Activated T-helper 2 cell treated with anti-CD3 and anti-CD28 coated beads, Interferon-gamma antibody, Interleukin-2, Interleukin-4, amounts not matched to agents 10 μg/mL and 5 μg/mL and 100 μg/mL, durations not matched to agents 14 hours and 24 hours and 36 hours (primary cell): ENCODE measurements around the gene RIT2. TPM values are rescaled to one million over a fixed set of nuclear protein-coding genes. Genes with fewer than 3 reads are reported as not detected.

Experiments used
- DNase-seq: peaks from one replicate; pipeline ENCODE4 v3.0.0; 2021; ENCODE audit warnings: low spot score
- H3K27ac Mint-ChIP-seq: one replicate; pipeline ENCODE4 v1.8.0; 2021; ENCODE audit warnings: mixed read lengths
- H3K27me3 Mint-ChIP-seq: one replicate; pipeline ENCODE4 v1.8.0; 2021; ENCODE audit warnings: low read depth, mixed read lengths
- H3K36me3 Mint-ChIP-seq: one replicate; pipeline ENCODE4 v1.8.0; 2021; ENCODE audit warnings: low read depth, mixed read lengths
- H3K4me1 Mint-ChIP-seq: one replicate; pipeline ENCODE4 v1.8.0; 2021; ENCODE audit warnings: low read depth, mixed read lengths
- H3K4me3 Mint-ChIP-seq: one replicate; pipeline ENCODE4 v1.8.0; 2021; ENCODE audit warnings: low read depth, mild to moderate bottlenecking, moderate library complexity, mixed read lengths
- H3K9me3 Mint-ChIP-seq: one replicate; pipeline ENCODE4 v1.8.0; 2021; ENCODE audit warnings: mixed read lengths
- intact Hi-C: fragments of 100-400 bp; cut with micrococcal nuclease; formaldehyde crosslinking; loops from one replicate; pipeline ENCODE4 v1.15.1; 2023
- total RNA-seq: library from RNA; stranded (reverse); gene quantifications from 2 replicates; pipeline ENCODE4 v1.2.3, GENCODE V29; 2022

The RIT2 gene
- total RNA-seq, 1 donor from 2014 or later, result not detected

DNA sequence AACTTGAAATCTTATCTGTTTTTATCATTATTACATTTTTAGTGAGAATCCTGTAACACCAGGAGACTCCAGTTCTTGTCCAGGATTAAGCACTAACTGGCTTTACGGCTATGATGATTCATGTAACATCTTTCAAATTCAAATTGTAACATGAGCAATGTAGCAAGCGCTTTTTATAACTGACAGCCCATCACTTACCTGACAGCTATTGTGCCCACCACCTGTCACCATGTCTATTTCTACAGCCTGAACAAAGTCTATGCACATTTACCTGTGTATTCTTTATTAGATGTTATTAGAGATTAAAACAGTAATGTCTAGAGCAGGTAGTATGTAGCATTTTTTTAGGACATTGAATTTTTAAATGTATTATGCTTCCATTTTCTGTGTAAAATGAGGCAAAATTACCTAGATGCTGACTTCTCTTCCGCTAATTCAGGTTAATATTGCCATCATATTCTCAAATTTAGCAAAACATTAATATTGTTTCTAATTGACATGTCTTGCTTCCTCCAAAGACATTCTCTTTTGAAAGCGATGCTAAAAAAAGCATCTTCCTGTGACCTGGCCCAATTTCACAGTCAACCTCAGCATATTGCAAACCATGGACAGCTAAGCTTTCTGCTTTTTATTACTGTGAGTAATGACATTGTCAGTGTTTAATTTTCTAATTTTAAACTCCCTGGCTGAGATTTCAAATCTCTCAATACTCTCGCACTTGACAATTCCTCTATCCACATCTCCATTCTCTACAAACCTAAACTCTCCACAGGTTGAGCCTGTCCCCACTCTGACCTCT lies 37.8 kb downstream of the RIT2 start:
- Mint-ChIP-seq H3K4me3 (no peak overlapping the region), H3K27ac (no peak overlapping the region), H3K9me3 (peaks cover 16% of the 10 kb centered on the region), H3K36me3 (no peaks in the 10 kb centered on the region), H3K27me3 (no peaks in the 10 kb centered on the region), H3K4me1 (no peaks in the 10 kb centered on the region)
- no peak for DNase-seq
- intact Hi-C loops, result no loop called here

GRCh38 chr18:43073771-43074170 lies 41.7 kb downstream of the RIT2 start:
- no peaks in the 10 kb centered on the region for H3K4me1 Mint-ChIP-seq
- no peaks in the 10 kb centered on the region for H3K36me3 Mint-ChIP-seq
- H3K9me3 Mint-ChIP-seq, result peaks cover 23% of the 10 kb centered on the region

GRCh38 chr18:43068781-43069180 lies 46.7 kb downstream of the RIT2 start:
- intact Hi-C loops, result no loop called here
- no peak for DNase-seq
- Mint-ChIP-seq H3K27ac (no peak overlapping the region), H3K4me1 (no peaks in the 10 kb centered on the region), H3K36me3 (no peaks in the 10 kb centered on the region), H3K9me3 (peaks cover 28% of the 10 kb centered on the region), H3K27me3 (no peaks in the 10 kb centered on the region), H3K4me3 (no peak overlapping the region)

More at GRCh38 chr18:43073771-43074170, 41.7 kb downstream of the RIT2 start:
- no peak overlapping the region for H3K4me3 Mint-ChIP-seq
- H3K27ac Mint-ChIP-seq, result no peak overlapping the region
- intact Hi-C loops, result no loop called here
- DNase-seq, result no peak
- no peaks in the 10 kb centered on the region for H3K27me3 Mint-ChIP-seq

DNA sequence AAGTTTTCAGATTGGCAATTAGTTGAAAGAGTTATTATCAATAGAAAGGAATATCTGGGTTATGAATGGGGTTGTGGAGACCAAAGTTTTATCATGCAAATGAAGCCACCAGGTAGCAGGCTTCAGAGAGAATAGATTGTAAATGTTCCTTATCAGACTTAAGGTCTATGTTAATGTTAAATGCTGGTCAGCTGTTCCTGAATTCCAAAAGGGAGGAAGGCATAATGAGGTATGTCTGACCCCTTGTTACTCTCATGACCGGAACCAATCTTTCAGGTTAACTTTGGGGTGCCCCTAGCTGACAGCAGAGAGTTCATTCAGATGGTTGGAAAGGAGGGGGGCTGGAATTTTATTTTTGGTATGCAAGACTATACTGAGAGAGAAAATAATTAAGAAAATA lies 47.9 kb downstream of the RIT2 start:
- H3K4me3 Mint-ChIP-seq, result no peak overlapping the region
- H3K4me1 Mint-ChIP-seq, result no peaks in the 10 kb centered on the region
- DNase-seq, result no peak
- no peaks in the 10 kb centered on the region for H3K36me3 Mint-ChIP-seq
- H3K9me3 Mint-ChIP-seq, result peaks cover 33% of the 10 kb centered on the region
- no peak overlapping the region for H3K27ac Mint-ChIP-seq
- no peaks in the 10 kb centered on the region for H3K27me3 Mint-ChIP-seq
- intact Hi-C loops, result no loop called here

DNA sequence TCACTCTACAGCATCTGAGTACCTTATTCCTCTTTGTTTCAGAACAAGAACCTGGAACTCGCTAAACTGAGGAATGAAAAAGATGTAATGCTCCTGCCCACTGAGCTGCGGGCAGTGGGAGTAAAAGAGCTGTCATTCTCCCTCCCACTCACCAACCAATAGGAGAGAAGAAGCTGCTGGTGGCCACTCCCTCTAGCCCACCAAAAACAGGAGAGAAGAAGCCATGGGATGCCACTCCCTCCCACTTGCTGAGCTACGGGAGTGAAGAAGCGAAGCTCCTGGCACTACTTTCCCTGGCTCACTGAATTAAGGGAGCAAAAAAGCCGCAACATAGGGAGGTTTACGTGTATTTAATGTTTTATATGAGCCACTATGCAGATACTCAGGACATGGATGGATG lies 53.7 kb downstream of the RIT2 start:
- Mint-ChIP-seq H3K4me1 (no peaks in the 10 kb centered on the region), H3K4me3 (no peak overlapping the region), H3K36me3 (no peaks in the 10 kb centered on the region), H3K27me3 (no peaks in the 10 kb centered on the region), H3K9me3 (peaks cover 17% of the 10 kb centered on the region), H3K27ac (no peak overlapping the region)
- no peak for DNase-seq
- intact Hi-C loops, result no loop called here

- H3K4me3 Mint-ChIP-seq, result no peak overlapping the region
- H3K27ac Mint-ChIP-seq, result no peak overlapping the region
- peaks cover 12% of the 10 kb centered on the region for H3K9me3 Mint-ChIP-seq
- no peak for DNase-seq
- H3K36me3 Mint-ChIP-seq, result no peaks in the 10 kb centered on the region
- no peaks in the 10 kb centered on the region for H3K27me3 Mint-ChIP-seq
- intact Hi-C loops, result no loop called here
- no peaks in the 10 kb centered on the region for H3K4me1 Mint-ChIP-seq
Measured at GRCh38 chr18:43061318-43061717, 54.2 kb downstream of the RIT2 start.

DNA sequence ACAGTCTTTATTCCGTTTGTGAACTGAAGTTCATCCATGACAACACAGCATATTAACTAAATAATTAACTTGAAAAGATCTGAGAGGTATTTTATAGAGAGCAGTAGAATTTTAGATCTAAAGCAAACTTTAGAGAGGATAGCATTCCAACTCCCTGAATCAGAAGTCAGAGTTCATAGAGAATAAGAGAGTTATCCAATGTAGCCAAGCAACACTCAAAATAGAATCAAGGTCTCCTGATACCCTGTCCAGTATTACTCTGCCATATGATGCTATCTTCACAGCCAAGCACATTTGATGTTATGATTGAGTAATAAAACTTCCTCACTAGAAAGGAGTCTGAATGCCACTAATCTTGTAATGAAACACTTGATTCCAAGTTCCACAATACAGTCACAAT lies 55.5 kb downstream of the RIT2 start:
- Mint-ChIP-seq H3K36me3 (no peaks in the 10 kb centered on the region), H3K27me3 (no peaks in the 10 kb centered on the region), H3K9me3 (peaks cover 9% of the 10 kb centered on the region), H3K4me1 (no peaks in the 10 kb centered on the region), H3K27ac (no peak overlapping the region), H3K4me3 (no peak overlapping the region)
- intact Hi-C loops, result no loop called here
- no peak for DNase-seq

DNA sequence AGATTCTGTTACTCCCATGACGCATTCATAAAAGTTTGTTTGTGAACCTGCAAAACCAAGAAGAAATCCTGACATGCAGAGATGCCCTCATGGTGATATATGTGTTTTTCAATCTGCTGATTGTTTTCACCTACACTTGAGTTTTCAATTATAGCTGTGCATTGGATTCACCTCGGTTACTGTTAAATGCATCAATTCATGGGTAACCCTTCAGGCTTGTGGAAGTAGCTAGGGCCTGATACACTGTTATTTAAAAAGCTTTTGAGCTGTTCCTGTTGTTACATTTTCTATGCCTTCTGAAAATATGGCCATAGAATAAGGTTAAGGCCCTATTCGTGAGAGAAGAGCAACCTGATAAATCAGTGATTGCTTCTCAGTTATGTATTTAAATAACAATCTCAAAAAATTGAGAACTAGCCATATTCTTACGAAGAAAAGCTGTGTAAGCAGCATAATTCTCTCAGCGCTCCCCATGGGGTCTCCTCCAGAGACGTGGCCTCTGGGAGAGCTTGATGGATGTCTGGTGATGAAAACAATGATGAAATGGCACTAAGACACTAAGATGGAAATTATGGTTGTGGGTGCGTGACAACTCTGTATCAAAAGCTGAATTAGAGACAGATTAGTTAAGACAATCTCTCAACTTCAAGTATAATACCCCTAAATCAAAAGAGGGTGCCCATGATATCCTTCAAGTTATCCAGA lies 60.5 kb downstream of the RIT2 start:
- Mint-ChIP-seq H3K4me1 (no peaks in the 10 kb centered on the region), H3K4me3 (no peak overlapping the region), H3K27ac (no peak overlapping the region), H3K9me3 (peaks cover 14% of the 10 kb centered on the region), H3K36me3 (no peaks in the 10 kb centered on the region), H3K27me3 (no peaks in the 10 kb centered on the region)
- no peak for DNase-seq
- intact Hi-C loops, result no loop called here

DNA sequence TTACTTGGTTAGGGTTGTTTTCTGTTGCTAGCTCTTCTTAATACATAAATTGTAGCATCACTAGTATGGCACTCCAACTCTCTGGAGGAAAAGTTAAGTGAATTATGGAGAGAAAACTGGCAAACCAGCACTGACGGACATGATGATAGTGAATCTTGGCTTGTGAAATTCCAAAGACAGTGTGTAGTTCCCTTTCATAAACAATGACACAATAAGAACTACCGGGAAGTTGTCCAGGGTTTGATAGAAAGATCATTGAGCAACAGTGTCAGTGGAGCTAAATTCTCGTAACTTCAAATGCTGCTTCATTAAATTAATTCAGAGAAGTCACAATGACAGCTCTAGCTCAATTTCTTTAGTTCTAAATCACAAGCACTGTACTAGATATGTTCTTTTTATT lies 66.5 kb downstream of the RIT2 start:
- intact Hi-C loops, result no loop called here
- no peak for DNase-seq
- no peak overlapping the region for H3K27ac Mint-ChIP-seq
- no peak overlapping the region for H3K4me3 Mint-ChIP-seq
- no peaks in the 10 kb centered on the region for H3K36me3 Mint-ChIP-seq
- H3K27me3 Mint-ChIP-seq, result no peaks in the 10 kb centered on the region
- peaks cover 7% of the 10 kb centered on the region for H3K9me3 Mint-ChIP-seq
- no peaks in the 10 kb centered on the region for H3K4me1 Mint-ChIP-seq

- H3K27me3 Mint-ChIP-seq, result no peaks in the 10 kb centered on the region
- DNase-seq, result no peak
- no peak overlapping the region for H3K27ac Mint-ChIP-seq
- H3K4me1 Mint-ChIP-seq, result no peaks in the 10 kb centered on the region
- peaks cover 5% of the 10 kb centered on the region for H3K9me3 Mint-ChIP-seq
- intact Hi-C loops, result no loop called here
- no peak overlapping the region for H3K4me3 Mint-ChIP-seq
- H3K36me3 Mint-ChIP-seq, result no peaks in the 10 kb centered on the region
Measured at GRCh38 chr18:43046322-43046721, 69.2 kb downstream of the RIT2 start.

- H3K36me3 Mint-ChIP-seq, result no peaks in the 10 kb centered on the region
- H3K4me1 Mint-ChIP-seq, result no peaks in the 10 kb centered on the region
- no peaks in the 10 kb centered on the region for H3K27me3 Mint-ChIP-seq
- H3K27ac Mint-ChIP-seq, result no peak overlapping the region
- peaks cover 16% of the 10 kb centered on the region for H3K9me3 Mint-ChIP-seq
- DNase-seq, result no peak
- intact Hi-C loops, result no loop called here
- H3K4me3 Mint-ChIP-seq, result no peak overlapping the region
Measured at GRCh38 chr18:43043626-43044025, 71.9 kb downstream of the RIT2 start.

GRCh38 chr18:43040281-43040680 lies 75.2 kb downstream of the RIT2 start:
- intact Hi-C loops, result no loop called here
- Mint-ChIP-seq H3K27ac (no peak overlapping the region), H3K9me3 (peaks cover 28% of the 10 kb centered on the region), H3K36me3 (no peaks in the 10 kb centered on the region), H3K4me3 (no peak overlapping the region), H3K27me3 (no peaks in the 10 kb centered on the region), H3K4me1 (no peaks in the 10 kb centered on the region)
- no peak for DNase-seq

GRCh38 chr18:43034683-43035500 lies 80.6 kb downstream of the RIT2 start:
- Mint-ChIP-seq H3K4me3 (no peak overlapping the region), H3K4me1 (no peaks in the 10 kb centered on the region), H3K27ac (no peak overlapping the region), H3K36me3 (no peaks in the 10 kb centered on the region), H3K9me3 (peaks cover 23% of the 10 kb centered on the region), H3K27me3 (no peaks in the 10 kb centered on the region)
- DNase-seq, result no peak
- intact Hi-C loops, result no loop called here
